CD4-positive, alpha-beta T cell treated with Interferon gamma for 1 hour (primary cell): Measurements from ENCODE around the gene LGALS9.
"Not testable (repeated sequence)": the region's sequence is repeated elsewhere in the genome, so short reads cannot be mapped to it uniquely, and the experiment has no call there.

Source experiments
- DNase-seq: peaks from one replicate; pipeline ENCODE4 v3.0.0-alpha.2; 2020

Gene LGALS9

DNA sequence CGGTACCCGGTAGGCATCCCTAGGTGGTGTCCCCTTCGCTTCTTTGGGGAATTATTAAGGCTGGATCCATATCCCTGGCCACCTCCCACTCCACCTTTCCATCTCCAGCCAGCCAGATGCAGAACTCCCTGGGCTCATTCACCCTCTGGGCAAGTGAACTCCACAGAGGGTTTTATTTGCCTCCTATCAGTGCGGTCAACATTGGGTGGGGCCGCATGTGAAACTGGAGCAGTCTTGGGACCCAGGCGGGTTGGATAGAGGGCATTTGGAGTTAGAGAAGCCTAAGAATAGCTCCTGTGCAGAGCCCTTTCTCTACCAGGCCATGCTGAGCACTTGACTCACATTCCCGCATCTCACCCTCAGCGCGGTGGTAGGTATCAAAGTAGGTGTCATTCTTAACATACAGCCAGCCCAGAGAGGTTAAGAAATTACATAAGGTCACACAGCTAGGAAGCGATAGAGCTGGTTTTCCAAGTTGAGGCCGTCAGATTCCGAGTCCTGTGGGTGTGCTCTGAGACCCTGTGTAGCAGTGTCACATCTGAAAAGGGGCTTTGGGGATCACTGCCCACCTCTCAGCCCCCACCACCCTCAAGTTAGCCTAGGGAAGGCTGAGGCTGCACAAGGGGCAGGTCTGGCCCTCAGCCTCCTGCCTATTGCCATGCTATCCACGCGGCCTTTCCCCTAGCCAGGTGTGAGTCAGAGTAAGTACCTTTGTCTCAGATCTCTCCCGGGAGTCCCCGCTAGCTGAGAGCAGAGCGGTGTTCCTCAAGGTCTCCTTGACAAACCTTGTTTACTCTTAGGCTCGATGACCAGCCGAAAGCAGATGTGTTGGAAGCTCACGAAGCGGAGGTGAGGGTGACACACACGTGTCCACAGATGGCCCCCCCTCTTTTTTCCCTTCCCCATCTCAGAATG lies 26.9 kb upstream of the LGALS9 start:
- no peak for DNase-seq

GRCh38 chr17:27605409-27605808 lies 25.6 kb upstream of the LGALS9 start:
- DNase-seq, result no peak

DNA sequence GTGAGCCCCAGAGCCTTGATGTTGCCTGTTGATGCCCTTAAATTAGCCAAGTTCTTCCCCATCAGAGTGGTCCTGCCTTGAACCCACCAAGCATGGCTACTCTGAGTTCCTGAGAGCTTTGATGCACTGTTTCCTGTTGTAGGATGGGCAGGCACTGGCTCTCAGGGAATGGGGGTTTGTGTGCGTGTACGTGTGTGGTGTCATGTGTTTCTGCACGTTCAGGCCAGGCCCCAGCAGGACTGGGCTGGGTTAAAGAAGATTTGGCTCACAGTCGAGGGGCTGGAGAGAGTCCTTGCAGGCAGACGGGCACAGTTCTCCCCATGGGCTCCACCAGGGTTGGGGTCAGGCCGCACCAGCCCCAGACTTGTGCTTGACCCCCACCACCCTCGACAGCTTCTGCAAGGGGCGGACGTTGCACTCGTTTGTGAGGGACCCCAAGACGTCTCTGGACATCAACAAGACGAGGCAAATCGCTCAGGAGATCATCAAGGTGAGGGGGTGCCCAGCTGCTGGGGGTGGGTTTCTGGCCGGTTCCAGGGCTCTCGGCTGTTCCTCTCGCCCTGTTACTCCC lies 23.4 kb upstream of the LGALS9 start:
- DNase-seq, result no peak

DNA sequence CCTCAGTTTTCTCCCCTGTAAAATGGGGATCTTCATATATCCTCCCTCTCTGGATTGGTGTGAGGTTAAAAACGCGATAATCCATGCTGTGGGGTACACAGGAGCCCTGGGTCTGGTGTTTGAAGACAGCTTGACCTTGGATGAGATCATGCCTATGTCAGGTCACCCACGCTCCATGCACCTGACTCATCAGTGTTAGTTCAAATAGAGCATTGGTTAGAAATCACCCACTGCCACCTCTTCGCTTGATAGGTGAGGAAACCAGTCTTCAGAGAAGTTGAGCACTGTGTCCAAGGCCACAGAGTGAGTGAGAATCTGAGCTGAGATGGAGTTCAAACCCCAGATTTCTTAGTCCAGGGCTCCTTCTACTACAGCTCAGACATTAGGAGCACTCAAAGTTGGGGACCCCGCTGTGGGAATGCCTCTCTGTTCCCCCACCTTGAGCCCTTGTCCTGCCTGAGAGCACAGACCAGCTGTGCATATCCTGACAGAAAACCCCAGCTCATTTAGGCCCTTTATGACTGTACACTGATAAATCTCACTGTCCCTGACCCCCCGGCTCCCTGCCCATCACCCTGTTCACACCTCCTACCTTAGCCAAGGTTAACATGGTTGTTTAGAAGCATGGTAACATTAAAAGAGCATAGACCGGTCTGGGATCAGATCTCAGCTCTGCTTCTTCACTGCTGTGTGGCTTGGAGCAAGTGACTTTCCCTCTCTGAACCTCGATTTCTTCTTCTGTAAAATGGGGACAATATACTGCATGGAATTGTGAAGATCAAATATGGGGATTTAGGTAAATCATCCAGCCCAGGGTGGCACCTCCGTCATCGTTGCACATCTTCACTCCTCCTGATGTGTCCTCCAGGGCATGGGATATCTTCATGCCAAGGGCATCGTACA lies 22.4 kb upstream of the LGALS9 start:
- no peak for DNase-seq

DNA sequence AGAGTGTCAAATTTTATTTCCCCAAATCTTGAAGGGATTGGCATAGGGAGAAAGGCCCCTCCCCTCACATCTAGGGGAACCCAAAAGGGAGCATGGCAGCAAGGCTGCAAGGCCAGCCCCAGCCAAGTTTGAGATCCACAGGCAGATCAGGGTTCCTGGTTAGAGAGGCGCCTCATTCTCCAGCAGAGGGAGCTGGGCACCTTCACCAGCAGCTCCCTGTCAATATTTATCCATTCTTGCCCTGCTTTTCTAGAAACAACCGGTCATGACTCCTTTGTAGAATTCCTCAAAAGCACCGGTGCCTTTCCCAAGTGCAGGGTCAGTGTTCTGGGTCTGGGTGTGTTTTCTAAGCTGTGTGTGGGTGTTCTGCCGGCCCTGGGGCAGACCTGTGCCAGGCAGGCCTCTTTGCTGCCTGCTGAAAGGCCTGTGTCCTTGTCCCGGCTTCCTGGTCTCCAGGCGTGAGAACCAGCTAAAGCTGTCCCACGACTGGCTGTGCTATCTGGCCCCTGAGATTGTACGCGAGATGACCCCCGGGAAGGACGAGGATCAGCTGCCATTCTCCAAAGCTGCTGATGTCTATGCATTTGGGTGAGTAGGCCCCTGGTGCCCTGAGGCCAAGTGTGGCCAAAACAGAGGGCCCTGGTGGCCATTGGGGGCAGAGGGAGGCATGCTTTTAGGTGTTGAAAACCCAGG lies 21.2 kb upstream of the LGALS9 start:
- no peak for DNase-seq

- DNase-seq, result no peak
Measured at GRCh38 chr17:27610304-27610677, 20.7 kb upstream of the LGALS9 start.

- DNase-seq, result no peak
Measured at GRCh38 chr17:27612160-27612770, 18.7 kb upstream of the LGALS9 start.

DNA sequence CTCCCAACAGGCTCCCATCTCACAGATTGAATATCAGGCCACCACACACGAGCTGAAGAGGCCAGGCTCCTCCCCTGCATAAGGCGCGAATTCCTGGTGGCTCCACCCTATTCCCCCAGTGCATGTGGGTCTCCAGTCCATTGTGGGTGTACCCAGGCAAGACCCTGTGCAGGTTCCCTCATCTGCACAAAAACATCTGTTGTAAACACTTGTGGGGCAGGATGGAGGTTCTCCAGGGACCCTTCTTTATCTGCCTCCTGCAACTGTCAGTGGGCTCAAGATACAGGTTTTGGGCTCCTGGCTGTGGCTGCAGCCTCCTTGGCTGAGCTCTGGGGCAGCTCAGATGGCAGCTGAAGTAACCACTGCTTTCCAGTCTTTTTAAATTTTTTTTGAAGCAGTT lies 17.6 kb upstream of the LGALS9 start:
- DNase-seq, result no peak

- no peak for DNase-seq
Measured at GRCh38 chr17:27615121-27615520, 15.9 kb upstream of the LGALS9 start.

DNA sequence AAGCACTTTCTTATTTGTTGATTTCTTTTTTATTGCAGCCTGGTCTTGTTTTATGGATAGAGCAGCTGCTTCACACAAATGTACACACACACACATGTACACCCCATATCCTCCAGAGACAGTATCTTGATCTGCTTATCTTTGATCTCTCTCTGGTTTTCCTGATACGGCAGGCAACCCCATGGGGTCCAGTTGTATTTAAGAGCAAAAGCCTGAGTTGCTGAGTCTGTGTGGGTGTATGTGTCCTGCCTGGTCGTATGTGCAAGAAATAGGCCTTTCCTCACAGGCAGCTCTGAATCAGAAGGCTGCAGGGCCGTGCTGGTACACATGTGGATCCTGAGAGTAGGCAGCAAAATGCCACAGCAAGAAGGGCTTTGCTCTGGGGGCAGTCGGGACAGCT lies 14.6 kb upstream of the LGALS9 start:
- DNase-seq, result no peak

- no peak for DNase-seq
Measured at GRCh38 chr17:27618417-27618816, 12.6 kb upstream of the LGALS9 start.

GRCh38 chr17:27620721-27621120 lies 10.3 kb upstream of the LGALS9 start:
- DNase-seq, result no peak

DNA sequence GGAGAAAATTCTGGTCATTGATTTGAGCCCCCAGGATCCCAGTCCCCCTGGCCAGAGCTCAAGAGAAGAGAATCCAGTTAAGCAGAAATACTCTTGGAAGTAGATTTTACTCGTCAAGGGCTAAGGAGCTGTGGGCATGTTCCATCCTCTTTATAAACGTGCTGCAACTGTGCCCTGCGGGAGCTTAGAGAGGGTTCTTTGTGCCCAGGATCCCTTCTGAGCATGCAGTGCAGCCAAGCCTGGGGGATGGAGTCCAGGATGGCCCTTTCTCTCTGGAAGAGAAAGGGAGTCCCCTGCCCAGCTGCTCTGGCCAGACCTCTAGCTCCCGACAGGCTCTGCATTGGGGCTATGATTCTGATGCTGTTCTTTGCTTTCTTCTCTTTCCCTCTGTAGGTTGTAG lies 9.5 kb upstream of the LGALS9 start:
- DNase-seq, result no peak

GRCh38 chr17:27621942-27622559 lies 8.9 kb upstream of the LGALS9 start:
- no peak for DNase-seq

DNA sequence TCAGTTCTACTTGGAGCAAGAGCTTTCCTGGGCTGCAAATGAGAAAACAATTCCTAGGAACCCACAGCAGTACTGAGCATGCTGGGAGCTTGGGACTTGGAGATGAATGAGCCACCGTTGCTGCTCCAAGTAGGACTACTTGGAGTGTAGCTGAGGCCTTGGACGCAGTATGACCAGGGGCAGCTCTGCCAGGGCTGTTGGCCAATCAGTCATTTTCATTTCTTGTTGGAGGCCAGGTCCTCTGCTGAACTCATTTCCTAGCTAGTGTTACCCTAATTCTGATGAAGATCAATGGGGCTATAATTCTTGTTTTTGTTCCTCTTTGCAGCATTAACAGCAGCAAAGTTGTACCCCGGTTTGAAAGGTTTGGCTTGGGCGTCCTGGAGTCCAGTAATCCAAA lies 8.0 kb upstream of the LGALS9 start:
- no peak for DNase-seq

DNA sequence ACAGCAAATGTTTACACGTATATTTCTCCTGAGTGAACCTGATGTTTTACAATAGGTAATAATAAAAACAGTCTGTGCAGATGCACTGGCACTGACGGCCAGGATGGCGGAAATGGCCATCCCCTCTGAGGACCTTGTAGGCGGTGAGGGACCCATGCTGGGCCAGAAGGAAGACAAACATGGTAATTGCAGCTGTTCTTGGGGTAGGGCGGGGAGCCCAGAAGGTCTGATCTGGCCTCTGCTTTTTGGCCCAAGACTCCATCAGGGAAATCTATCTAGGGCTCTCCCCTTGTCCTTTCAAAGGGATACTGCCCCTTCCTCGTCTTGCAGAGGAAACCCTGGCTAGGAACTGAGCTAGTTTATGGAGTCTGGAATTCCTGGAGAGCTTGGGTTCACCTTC lies 7.4 kb upstream of the LGALS9 start:
- DNase-seq, result no peak

DNA sequence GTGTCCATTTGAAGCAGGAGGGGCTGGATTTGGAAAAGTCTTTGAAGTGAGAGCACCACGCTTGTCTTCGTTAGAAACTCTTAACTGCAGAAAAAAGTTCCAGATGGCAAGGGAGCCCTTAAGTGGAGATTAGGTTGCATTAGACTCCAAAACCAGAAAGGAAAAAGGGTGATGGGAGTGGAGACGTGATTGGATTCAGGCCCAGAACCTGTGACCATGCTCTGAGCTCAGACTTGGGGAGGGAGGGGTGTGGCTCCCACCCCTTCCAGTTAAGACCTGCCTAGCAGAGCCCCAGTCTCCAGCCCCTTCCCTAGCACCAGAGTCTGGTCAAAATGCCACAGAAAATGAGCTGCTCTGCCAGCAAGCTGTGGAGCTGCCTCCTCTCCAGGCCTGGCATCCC lies 6.4 kb upstream of the LGALS9 start:
- no peak for DNase-seq

- no peak for DNase-seq
Measured at GRCh38 chr17:27625856-27626255, 5.1 kb upstream of the LGALS9 start.

DNA sequence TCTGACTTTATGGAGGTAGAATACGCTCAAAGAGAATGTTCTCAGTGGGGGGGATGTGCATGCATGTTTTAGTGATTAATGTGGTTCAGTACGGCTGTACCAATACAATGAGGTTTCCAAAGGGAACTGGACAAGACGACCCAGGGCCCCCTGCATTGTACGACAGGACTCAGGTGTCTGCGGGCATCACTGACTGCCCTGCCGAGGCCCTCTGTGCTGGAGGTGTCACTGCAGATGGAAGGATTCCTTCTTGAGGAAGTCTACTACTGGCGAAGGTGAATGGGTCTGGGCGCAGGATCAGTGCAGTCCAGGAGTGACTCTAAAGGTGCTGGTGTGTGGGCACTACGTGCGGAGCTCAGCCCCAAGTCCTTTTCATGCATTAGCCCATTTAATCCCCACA lies 3.5 kb upstream of the LGALS9 start:
- DNase-seq, result no peak

DNA sequence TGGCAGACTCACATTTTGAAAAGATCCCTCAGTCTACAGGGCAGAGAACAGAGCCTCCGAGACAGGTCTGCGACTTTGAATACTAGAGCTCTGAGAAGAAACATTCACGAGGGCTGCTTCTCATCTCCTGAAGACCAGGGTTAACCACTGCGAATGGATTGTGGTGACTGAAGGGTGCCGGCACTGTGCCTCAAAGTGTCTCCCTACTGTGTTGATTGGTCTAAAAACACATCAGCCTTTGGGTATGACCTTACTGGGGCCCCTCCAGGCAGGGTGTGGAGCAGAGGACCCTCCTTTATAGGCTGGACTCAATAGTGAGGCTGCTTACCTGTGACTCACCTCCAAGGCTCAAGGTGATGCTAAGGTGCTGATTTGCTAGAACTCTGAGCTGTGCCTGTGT lies 2.6 kb upstream of the LGALS9 start:
- DNase-seq, result no peak

GRCh38 chr17:27629260-27629659 lies 1.7 kb upstream of the LGALS9 start:
- not testable (repeated sequence) for DNase-seq

DNA sequence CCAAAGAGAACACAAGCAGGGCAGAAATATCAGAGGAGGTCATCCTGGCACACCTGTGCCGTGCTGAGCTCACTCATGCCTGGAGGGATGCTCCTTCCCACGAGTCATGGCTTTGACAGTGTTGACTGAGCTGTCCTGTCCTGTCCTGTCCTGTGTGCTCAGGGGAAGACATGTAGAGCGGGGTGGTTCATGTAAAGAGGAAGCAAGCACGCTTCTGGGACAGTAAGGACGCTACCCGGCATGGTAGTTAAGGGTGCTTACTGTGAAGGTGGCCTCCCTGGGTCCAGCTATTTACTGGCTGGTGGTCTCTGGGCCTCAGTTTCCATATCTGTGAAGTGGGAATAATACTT lies 398 bp downstream of the LGALS9 start:
- DNase-seq, result peak; percentile 29
